Bronchial epithelial cell (primary cell): ENCODE data around the gene SIRT1. TPM values are rescaled to one million over a fixed set of nuclear protein-coding genes. Genes with fewer than 3 reads are reported as not detected.
"Not testable (repeated sequence)": the region's sequence is repeated elsewhere in the genome, so short reads cannot be mapped to it uniquely, and the experiment has no call there.

ENCODE experiments used
- DNase-seq: peaks from one replicate; pipeline ENCODE4 v3.0.0-alpha.2; 2010; ENCODE audit warnings: low read depth
- FAIRE-seq: peaks from 2 replicates; lab custom pipeline; 2011; peaks lifted over from hg19 to GRCh38; lab: Jason Lieb, UNC
- H3K27me3 ChIP-seq: 2 replicates; pipeline ENCODE4 v1.5.1; 2011; ENCODE audit warnings: low read length; ENCODE audit not compliant: control insufficient read depth, insufficient read depth
- H3K36me3 ChIP-seq: 2 replicates; pipeline ENCODE4 v1.5.1; 2011; ENCODE audit warnings: low read length; ENCODE audit not compliant: control insufficient read depth, insufficient read depth
- H3K4me3 ChIP-seq: 2 replicates; pipeline ENCODE4 v1.5.1; 2011; ENCODE audit warnings: mild to moderate bottlenecking, low read depth, low read length, control low read depth
- CTCF ChIP-seq: IDR thresholded peaks from 2 replicates; pipeline ENCODE4 v1.5.1; 2011; ENCODE audit warnings: mild to moderate bottlenecking, moderate library complexity, low read length, control low read depth, inconsistent platforms; ENCODE audit not compliant: insufficient read depth, severe bottlenecking
- total RNA-seq: library from RNA; depleted of rRNA; stranded (reverse); fragments of >200 nt; gene quantifications from 2 replicates; pipeline ENCODE4 v1.2.1, GENCODE V29; 2014

SIRT1 gene
- 9.9 and 10.8 TPM in 2 replicates for total RNA-seq

- no peak for TF ChIP-seq CTCF
- DNase-seq (peak; percentile 69), FAIRE-seq (no peak)
- peak within 1 kb of the TSS; percentile 77 for H3K4me3 ChIP-seq
- H3K27me3 ChIP-seq, result no peaks in the 10 kb centered on the region
- H3K36me3 ChIP-seq, result peaks cover 3% of the 10 kb centered on the region
These were observed at the start of gene SIRT1 for GRCh38 chr10:67884313-67884841. SIRT1 (plus strand) TSS chr10:67884656; CDS start chr10:67884722, 66 bp downstream.

- H3K4me3 ChIP-seq, FAIRE-seq, H3K27me3 ChIP-seq, DNase-seq, H3K36me3 ChIP-seq: not testable (repeated sequence)
These were observed 48.7 kb upstream of the SIRT1 start for GRCh38 chr10:67835541-67836394.

- Histone ChIP-seq H3K27me3 (no peaks in the 10 kb centered on the region), H3K4me3 (no peak overlapping the region), H3K36me3 (no peaks in the 10 kb centered on the region)
- no peak for TF ChIP-seq CTCF
- FAIRE-seq (no peak), DNase-seq (no peak)
These were observed 48.0 kb upstream of the SIRT1 start for GRCh38 chr10:67836488-67836887.

GRCh38 chr10:67836972-67837371 is 47.5 kb upstream of the SIRT1 start:
- Histone ChIP-seq H3K4me3 (no peak overlapping the region), H3K36me3 (no peaks in the 10 kb centered on the region), H3K27me3 (no peaks in the 10 kb centered on the region)
- DNase-seq (no peak), FAIRE-seq (no peak)
- TF ChIP-seq CTCF, result no peak

- Histone ChIP-seq H3K27me3 (no peaks in the 10 kb centered on the region), H3K4me3 (no peak within 1 kb of the TSS), H3K36me3 (no peaks in the 10 kb centered on the region)
- TF ChIP-seq CTCF, result no peak
- no peak for DNase-seq
- no peak for FAIRE-seq
These were observed 46.7 kb upstream of the SIRT1 start, which contains the start of gene DNAJC12 for GRCh38 chr10:67837541-67838314. DNAJC12 (minus strand) TSS chr10:67838188; CDS start chr10:67838011, 177 bp downstream.

GRCh38 chr10:67839511-67839910 is 44.9 kb upstream of the SIRT1 start:
- not testable (repeated sequence) for DNase-seq, H3K36me3 ChIP-seq, H3K27me3 ChIP-seq, FAIRE-seq, H3K4me3 ChIP-seq
